ENCODE data around the gene SMNDC1.

GRCh38 chr10:110269374-110270318, 35.1 kb downstream of the SMNDC1 start:
- TF ChIP-seq CTCF (IDR thresholded peaks at IDR 0.05; ENCODE audit: low read depth, low read length) (no peak), EZH2phosphoT487 (IDR thresholded peaks at IDR 0.05; ENCODE audit: low read depth) (no peak)

All from OCI-LY3 (cell line).